ENCODE measurements around the gene PPM1B. TPM values are rescaled to one million over a fixed set of nuclear protein-coding genes. Genes with fewer than 3 reads are reported as not detected.
A peak's percentile ranks its signal among the peaks of the same experiment; 100 is the strongest.

The PPM1B gene
- total and polyA plus RNA-seq, 2 of the 4 experiments (the other 2 are of a cell fraction): 13.4 to 14.7 TPM

- WGBS, 2 experiments (ENCODE audit: extremely low coverage in 2 of 2, insufficient read length in 1 of 2): no CpG with 5 or more reads among the region's 3 CpGs
- no peak for TF ChIP-seq BHLHE40 (IDR thresholded peaks at IDR 0.05; ENCODE audit: low read depth, low read length)
- no peak for TF ChIP-seq RFX5 (IDR thresholded peaks at IDR 0.05; ENCODE audit: low read depth, low read length)
- no peak for TF ChIP-seq CHD1 (IDR thresholded peaks at IDR 0.05; ENCODE audit: low read depth, low read length)
- no peak for TF ChIP-seq SMC3 (IDR thresholded peaks at IDR 0.05; ENCODE audit: low read depth, low read length)
- no peak for TF ChIP-seq ELK1 (IDR thresholded peaks at IDR 0.05; ENCODE audit: borderline replicate concordance, low read depth, low read length)
- no peak for TF ChIP-seq USF2 (IDR thresholded peaks at IDR 0.05; ENCODE audit: low read depth, low read length)
- no peak for TF ChIP-seq MAFK (IDR thresholded peaks at IDR 0.05; ENCODE audit: low read depth, low read length)
- TF ChIP-seq POLR2A (IDR thresholded peaks at IDR 0.05; ENCODE audit: low read depth, low read length): no peak
- TF ChIP-seq RCOR1 (IDR thresholded peaks at IDR 0.05; ENCODE audit: insufficient replicate concordance, low read length): no peak
- TF ChIP-seq MXI1 (IDR thresholded peaks at IDR 0.05; ENCODE audit: borderline replicate concordance, low read depth, low read length): no peak
- no peak for TF ChIP-seq FOS (IDR thresholded peaks at IDR 0.05; ENCODE audit: low read depth, low read length)
- TF ChIP-seq CEBPB (IDR thresholded peaks at IDR 0.05; ENCODE audit: low read depth, low read length): no peak
- no peak for TF ChIP-seq NFE2L2 (IDR thresholded peaks at IDR 0.05; ENCODE audit: low read depth, low read length)
- no peak for TF ChIP-seq MAZ (IDR thresholded peaks at IDR 0.05; ENCODE audit: borderline replicate concordance, low read depth, low read length)
- TF ChIP-seq CTCF (conservative IDR thresholded peaks at IDR 0.05; ENCODE audit: low read depth, low read length): no peak
- TF ChIP-seq RAD21 (IDR thresholded peaks at IDR 0.05; ENCODE audit: low read length): no peak
- H3K9me1 ChIP-seq (ENCODE audit: insufficient read depth, low read length): no peaks in the 10 kb centered on the region
- no peak overlapping the region for H3K4me3 ChIP-seq (ENCODE audit: insufficient read depth, low read depth, low read length)
- no peak overlapping the region for H2AK9ac ChIP-seq (replicated peaks; ENCODE audit: low read depth, low read length, poor library complexity)
- H3K4me2 ChIP-seq (ENCODE audit: low read depth, low read length): no peak overlapping the region
- no peak overlapping the region for H3K9ac ChIP-seq (ENCODE audit: low read depth, low read length)
- no peak overlapping the region for H2AFZ ChIP-seq (replicated peaks; ENCODE audit: low read length, poor library complexity)
- no TSS peak for BruUV-seq (replicated peaks)
- H3K23ac ChIP-seq (ENCODE audit: low read depth, low read length): no peak overlapping the region
- peaks cover 3% of the 10 kb centered on the region; the same call in 1 of the 2 replicates for H3K4me1 ChIP-seq (ENCODE audit: control insufficient read depth, insufficient read depth, low read length)
- no peaks in the 10 kb centered on the region for H3K36me3 ChIP-seq (ENCODE audit: control insufficient read depth, insufficient read depth, low read length)
- intact Hi-C loops (cut with micrococcal nuclease): no loop called here
- CTCF ChIA-PET: no interaction called here
- no peak overlapping the region for H3K18ac ChIP-seq (ENCODE audit: low read depth, low read length)
- DNase-seq (no peak), ATAC-seq (ENCODE audit: low read depth) (0 out of 2 replicates have a peak, but pooled peaks have one; percentile 10)
- no peak overlapping the region for H2BK5ac ChIP-seq (ENCODE audit: low read depth, low read length, poor library complexity, severe bottlenecking)
- H4K20me1 ChIP-seq (ENCODE audit: insufficient read depth, low read length): no peaks in the 10 kb centered on the region
- H3K79me1 ChIP-seq (ENCODE audit: low read depth in 1 of 2, low read length in 2 of 2): no peaks in the 10 kb centered on the region
- H2BK20ac ChIP-seq (ENCODE audit: low read depth, low read length): no peak overlapping the region
- H3K27ac ChIP-seq (ENCODE audit: insufficient read depth, low read length): no peak overlapping the region
- H3K4ac ChIP-seq (ENCODE audit: low read depth, low read length): no peak overlapping the region
- in situ Hi-C loops (cut with MboI; ENCODE audit: low sequenced_read_pairs): no loop called here
- H2BK15ac ChIP-seq (ENCODE audit: low read depth, low read length): no peak overlapping the region
- no peaks in the 10 kb centered on the region; the same call in 1 of the 2 replicates for H3K27me3 ChIP-seq (ENCODE audit: control insufficient read depth, insufficient read depth, low read length)
- dilution Hi-C loops (cut with HindIII; ENCODE audit: low sequenced_read_pairs, unreplicated experiment): no loop called here
- POLR2A ChIA-PET (ENCODE audit: unreplicated experiment): no interaction called here
- no peak overlapping the region for H4K91ac ChIP-seq (ENCODE audit: insufficient read depth, low read depth, low read length)
- no peak overlapping the region for H2BK120ac ChIP-seq (ENCODE audit: low read depth, low read length)
- no peak overlapping the region for H4K5ac ChIP-seq (ENCODE audit: low read depth, low read length)
- H3K56ac ChIP-seq (ENCODE audit: extremely low read depth, insufficient read depth, low read length): no peak overlapping the region
- H3K14ac ChIP-seq (replicated peaks; ENCODE audit: low read depth, low read length): no peak overlapping the region
- H3K9me3 ChIP-seq (ENCODE audit: control insufficient read depth, insufficient read depth, low read length): no peaks in the 10 kb centered on the region
- no peak overlapping the region for H4K8ac ChIP-seq (ENCODE audit: low read depth in 2 of 2, low read length in 2 of 2)
- no peak overlapping the region for H2AK5ac ChIP-seq (ENCODE audit: low read depth, low read length)
Observed at GRCh38 chr2:44273076-44273475, 104.4 kb downstream of the PPM1B start.

Measured in IMR-90 (cell line).